Osteoblast (primary cell): Measurements from ENCODE around the gene CCDC6. TPM values are rescaled to one million over a fixed set of nuclear protein-coding genes. Genes with fewer than 3 reads are reported as not detected.

Experiments
- DNase-seq: peaks from one replicate; pipeline ENCODE4 v3.0.0; 2011; ENCODE audit warnings: low spot score, mixed read lengths; ENCODE audit not compliant: insufficient read length; ENCODE audit errors: missing footprints
- H2AFZ ChIP-seq: 2 replicates; pipeline ENCODE4 v1.6.0; 2011; ENCODE audit warnings: mild to moderate bottlenecking, low read length
- H3K27ac ChIP-seq: 2 replicates; pipeline ENCODE4 v1.5.1; 2011; ENCODE audit warnings: mild to moderate bottlenecking, low read depth, low read length, moderate library complexity
- H3K27me3 ChIP-seq: 2 replicates; pipeline ENCODE4 v1.6.0; 2012; ENCODE audit warnings: mild to moderate bottlenecking, control low read depth, inconsistent platforms, low read length, moderate library complexity; ENCODE audit not compliant: insufficient read depth
- H3K36me3 ChIP-seq: 2 replicates; pipeline ENCODE4 v1.5.1; 2011; ENCODE audit warnings: mild to moderate bottlenecking, low read length, control low read depth, moderate library complexity; ENCODE audit not compliant: insufficient read depth
- H3K4me1 ChIP-seq: 2 replicates; pipeline ENCODE4 v1.5.1; 2011; ENCODE audit warnings: mild to moderate bottlenecking, low read length, control low read depth, moderate library complexity; ENCODE audit not compliant: insufficient read depth
- H3K4me2 ChIP-seq: 2 replicates; pipeline ENCODE4 v1.6.0; 2011; ENCODE audit warnings: mild to moderate bottlenecking, low read length; ENCODE audit not compliant: insufficient read depth
- H3K4me3 ChIP-seq: fragments of 200-600 bp; sonication (generic); 3 replicates; pipeline ENCODE4 v1.5.1; 2012; ENCODE audit warnings: mild to moderate bottlenecking, low read length, inconsistent platforms; ENCODE audit not compliant: insufficient read depth
- H3K79me2 ChIP-seq: 2 replicates; pipeline ENCODE4 v1.6.0; 2012; ENCODE audit warnings: mild to moderate bottlenecking, low read length, control low read depth, inconsistent platforms; ENCODE audit not compliant: insufficient read depth
- H3K9me3 ChIP-seq: 2 replicates; pipeline ENCODE4 v1.5.1; 2011; ENCODE audit warnings: low read depth, low read length, control low read depth
- H4K20me1 ChIP-seq: 2 replicates; pipeline ENCODE4 v1.6.0; 2012; ENCODE audit warnings: mild to moderate bottlenecking, low read length, control low read depth; ENCODE audit not compliant: insufficient read depth
- total RNA-seq: library from RNA; depleted of rRNA; stranded (reverse); fragments of >200 nt; gene quantifications from 2 replicates; pipeline ENCODE4 v1.2.3, GENCODE V29; 2012
- TF ChIP-seq, protein P1 (sequence below): IDR thresholded peaks from 2 replicates; pipeline ENCODE4 v1.5.1; 2011; ENCODE audit warnings: mild to moderate bottlenecking, low read depth, low read length, moderate library complexity; ENCODE audit errors: extremely low read depth

CCDC6 gene
- total RNA-seq, 1 donor, result 51.8 TPM

DNA sequence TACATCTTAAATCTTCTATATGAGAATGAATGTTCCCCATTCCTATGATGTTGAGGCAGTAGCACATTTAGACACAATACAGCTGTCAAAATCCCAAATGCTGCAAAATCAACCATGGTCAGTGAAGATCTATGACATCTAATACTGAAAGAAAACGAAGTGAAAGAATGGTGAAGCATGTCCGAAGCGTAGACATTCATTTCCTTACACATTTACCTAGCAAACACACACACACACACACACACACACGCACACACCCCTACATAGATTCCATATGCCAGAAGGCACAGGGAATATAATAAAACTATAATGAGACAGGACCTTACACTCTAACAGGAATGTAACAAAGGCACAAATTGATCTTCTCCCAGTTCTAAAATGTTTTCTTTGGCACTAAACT, 32.5 kb downstream of the CCDC6 start:
- no peak for DNase-seq
- Histone ChIP-seq H3K27me3 (no peaks in the 10 kb centered on the region), H3K79me2 (peaks cover 78% of the 10 kb centered on the region), H3K4me3 (no peak overlapping the region), H3K4me1 (peaks cover 30% of the 10 kb centered on the region), H3K27ac (no peak overlapping the region), H4K20me1 (peaks cover 14% of the 10 kb centered on the region), H3K9me3 (no peaks in the 10 kb centered on the region), H3K4me2 (peak overlapping the region; percentile 5), H2AFZ (no peak overlapping the region), H3K36me3 (no peaks in the 10 kb centered on the region)
- TF ChIP-seq, protein P1, sequence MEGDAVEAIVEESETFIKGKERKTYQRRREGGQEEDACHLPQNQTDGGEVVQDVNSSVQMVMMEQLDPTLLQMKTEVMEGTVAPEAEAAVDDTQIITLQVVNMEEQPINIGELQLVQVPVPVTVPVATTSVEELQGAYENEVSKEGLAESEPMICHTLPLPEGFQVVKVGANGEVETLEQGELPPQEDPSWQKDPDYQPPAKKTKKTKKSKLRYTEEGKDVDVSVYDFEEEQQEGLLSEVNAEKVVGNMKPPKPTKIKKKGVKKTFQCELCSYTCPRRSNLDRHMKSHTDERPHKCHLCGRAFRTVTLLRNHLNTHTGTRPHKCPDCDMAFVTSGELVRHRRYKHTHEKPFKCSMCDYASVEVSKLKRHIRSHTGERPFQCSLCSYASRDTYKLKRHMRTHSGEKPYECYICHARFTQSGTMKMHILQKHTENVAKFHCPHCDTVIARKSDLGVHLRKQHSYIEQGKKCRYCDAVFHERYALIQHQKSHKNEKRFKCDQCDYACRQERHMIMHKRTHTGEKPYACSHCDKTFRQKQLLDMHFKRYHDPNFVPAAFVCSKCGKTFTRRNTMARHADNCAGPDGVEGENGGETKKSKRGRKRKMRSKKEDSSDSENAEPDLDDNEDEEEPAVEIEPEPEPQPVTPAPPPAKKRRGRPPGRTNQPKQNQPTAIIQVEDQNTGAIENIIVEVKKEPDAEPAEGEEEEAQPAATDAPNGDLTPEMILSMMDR, result no peak

DNA sequence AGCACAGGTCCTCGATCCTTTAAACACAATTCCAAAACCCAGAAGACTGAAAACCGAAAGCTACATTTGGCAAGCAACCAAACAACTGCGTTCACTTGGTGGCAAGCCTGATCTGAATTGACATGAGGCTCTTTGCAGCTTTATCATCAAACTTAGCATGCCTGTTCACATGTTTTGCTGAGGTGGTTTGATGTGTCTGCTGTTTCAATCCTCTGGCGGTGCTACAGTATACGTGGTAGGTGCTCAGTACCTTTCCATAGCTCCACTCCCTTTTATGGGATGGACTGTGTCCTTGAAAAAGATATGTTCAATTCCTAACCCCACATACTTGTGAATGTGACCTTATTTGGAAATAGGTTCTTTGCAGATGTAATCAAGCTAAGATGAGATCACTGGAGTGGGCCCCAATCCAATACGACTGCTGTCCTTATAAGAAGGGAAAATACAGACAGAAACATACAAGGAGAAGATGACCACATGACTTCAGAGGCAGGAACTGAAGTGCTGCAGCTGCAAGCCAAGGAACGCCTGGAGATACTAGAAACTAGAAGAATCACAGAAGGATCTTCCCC, 33.4 kb downstream of the CCDC6 start:
- Histone ChIP-seq H3K36me3 (no peaks in the 10 kb centered on the region), H3K4me1 (peaks cover 30% of the 10 kb centered on the region), H4K20me1 (peaks cover 23% of the 10 kb centered on the region), H3K9me3 (no peaks in the 10 kb centered on the region), H3K79me2 (peaks cover 79% of the 10 kb centered on the region), H3K4me2 (peak overlapping the region; percentile 5), H3K27ac (no peak overlapping the region), H3K27me3 (no peaks in the 10 kb centered on the region), H3K4me3 (peak overlapping the region; percentile 0), H2AFZ (no peak overlapping the region)
- no peak for DNase-seq
- TF ChIP-seq, protein P1, result no peak

DNA sequence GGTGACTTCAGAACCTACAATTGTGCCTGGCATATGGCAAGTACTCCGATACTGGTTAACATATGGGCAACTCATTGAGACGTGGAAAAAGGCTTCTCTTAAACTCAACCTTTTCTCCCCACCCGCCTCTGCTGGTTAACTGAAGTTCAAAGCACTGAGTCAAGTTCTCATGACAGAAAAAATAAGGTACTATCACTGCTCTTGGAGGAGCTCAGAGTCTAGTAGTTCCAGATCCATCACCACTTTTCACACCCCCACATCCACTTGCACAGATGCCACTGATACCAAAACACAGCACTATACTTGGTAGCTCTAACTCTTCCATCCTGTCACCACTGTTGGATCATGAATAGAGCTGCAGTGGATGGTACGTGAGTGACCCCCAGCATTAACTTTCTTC, 36.2 kb downstream of the CCDC6 start:
- Histone ChIP-seq H3K4me2 (no peak overlapping the region), H3K4me3 (no peak overlapping the region), H3K27ac (no peak overlapping the region), H2AFZ (no peak overlapping the region), H3K79me2 (peaks cover 93% of the 10 kb centered on the region), H3K36me3 (no peaks in the 10 kb centered on the region), H3K27me3 (no peaks in the 10 kb centered on the region), H4K20me1 (peaks cover 41% of the 10 kb centered on the region), H3K9me3 (no peaks in the 10 kb centered on the region), H3K4me1 (peaks cover 15% of the 10 kb centered on the region)
- no peak for DNase-seq
- TF ChIP-seq, protein P1, result no peak

DNA sequence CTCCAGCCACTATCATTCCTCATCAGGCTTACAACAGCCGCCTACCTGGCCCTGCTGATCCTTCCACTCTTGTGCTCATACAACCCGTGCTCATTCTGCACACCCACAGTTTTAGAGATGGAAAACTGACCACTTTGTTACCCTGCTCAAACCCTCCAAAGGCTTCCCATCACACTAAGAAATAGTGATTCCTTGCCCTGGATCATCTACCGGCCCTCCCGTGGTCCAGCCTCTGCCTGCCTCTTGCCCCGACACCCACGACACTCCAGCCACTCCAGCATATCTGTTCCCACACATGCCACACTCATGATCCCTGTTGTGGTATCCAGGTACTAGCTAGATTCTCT, 36.8 kb downstream of the CCDC6 start:
- peaks cover 15% of the 10 kb centered on the region for H3K4me1 ChIP-seq
- H3K79me2 ChIP-seq, result peaks cover 93% of the 10 kb centered on the region
- no peaks in the 10 kb centered on the region for H3K27me3 ChIP-seq

More for the DNA sequence above, 36.8 kb downstream of the CCDC6 start:
- H3K27ac ChIP-seq, result no peak overlapping the region
- no peaks in the 10 kb centered on the region for H3K36me3 ChIP-seq
- H2AFZ ChIP-seq, result no peak overlapping the region
- no peak overlapping the region for H3K4me2 ChIP-seq
- no peak for DNase-seq
- peaks cover 46% of the 10 kb centered on the region for H4K20me1 ChIP-seq
- no peaks in the 10 kb centered on the region for H3K9me3 ChIP-seq
- TF ChIP-seq, protein P1, result no peak
- no peak overlapping the region for H3K4me3 ChIP-seq
